Stimulated activated naive CD8-positive, alpha-beta T cell treated with anti-CD3 and anti-CD28 coated beads, Interleukin-15, Interleukin-2, amounts not matched to agents 100 ng/mL and 50 ng/mL, for 24 hours (primary cell): ENCODE data around the gene HAAO.
A peak's percentile ranks its signal among the peaks of the same experiment; 100 is the strongest.

Source experiments
- H3K27ac Mint-ChIP-seq: one replicate; pipeline ENCODE4 v1.8.0; 2021; ENCODE audit warnings: mild to moderate bottlenecking, mixed read lengths
- H3K27me3 Mint-ChIP-seq: one replicate; pipeline ENCODE4 v1.8.0; 2021; ENCODE audit warnings: mixed read lengths
- H3K36me3 Mint-ChIP-seq: one replicate; pipeline ENCODE4 v1.8.0; 2021; ENCODE audit warnings: low read depth, mixed read lengths
- H3K4me1 Mint-ChIP-seq: one replicate; pipeline ENCODE4 v1.8.0; 2021; ENCODE audit warnings: low read depth, mixed read lengths
- H3K4me3 Mint-ChIP-seq: one replicate; pipeline ENCODE4 v1.8.0; 2021; ENCODE audit warnings: mild to moderate bottlenecking, mixed read lengths
- H3K9me3 Mint-ChIP-seq: one replicate; pipeline ENCODE4 v1.8.0; 2021; ENCODE audit warnings: mixed read lengths

The HAAO gene

GRCh38 chr2:42756966-42757513 lies 35.3 kb downstream of the HAAO start:
- no peak overlapping the region for H3K27ac Mint-ChIP-seq
- H3K9me3 Mint-ChIP-seq = no peaks in the 10 kb centered on the region
- no peaks in the 10 kb centered on the region for H3K36me3 Mint-ChIP-seq
- peaks cover 34% of the 10 kb centered on the region for H3K4me1 Mint-ChIP-seq
- H3K4me3 Mint-ChIP-seq = no peak overlapping the region
- H3K27me3 Mint-ChIP-seq = no peaks in the 10 kb centered on the region

GRCh38 chr2:42756150-42756775 lies 36.1 kb downstream of the HAAO start:
- Mint-ChIP-seq H3K36me3 (no peaks in the 10 kb centered on the region), H3K4me1 (peaks cover 35% of the 10 kb centered on the region), H3K9me3 (no peaks in the 10 kb centered on the region), H3K27ac (no peak overlapping the region), H3K27me3 (no peaks in the 10 kb centered on the region), H3K4me3 (no peak overlapping the region)

GRCh38 chr2:42755191-42755880 lies 37.0 kb downstream of the HAAO start:
- H3K27me3 Mint-ChIP-seq = no peaks in the 10 kb centered on the region
- H3K27ac Mint-ChIP-seq = peak overlapping the region; percentile 6
- no peaks in the 10 kb centered on the region for H3K9me3 Mint-ChIP-seq
- H3K4me3 Mint-ChIP-seq = no peak overlapping the region
- no peaks in the 10 kb centered on the region for H3K36me3 Mint-ChIP-seq
- peaks cover 35% of the 10 kb centered on the region for H3K4me1 Mint-ChIP-seq

GRCh38 chr2:42754776-42755140 lies 37.6 kb downstream of the HAAO start:
- peak overlapping the region; percentile 6 for H3K27ac Mint-ChIP-seq
- no peaks in the 10 kb centered on the region for H3K27me3 Mint-ChIP-seq
- H3K4me1 Mint-ChIP-seq = peaks cover 35% of the 10 kb centered on the region
- no peaks in the 10 kb centered on the region for H3K9me3 Mint-ChIP-seq
- H3K4me3 Mint-ChIP-seq = no peak overlapping the region
- H3K36me3 Mint-ChIP-seq = no peaks in the 10 kb centered on the region

DNA sequence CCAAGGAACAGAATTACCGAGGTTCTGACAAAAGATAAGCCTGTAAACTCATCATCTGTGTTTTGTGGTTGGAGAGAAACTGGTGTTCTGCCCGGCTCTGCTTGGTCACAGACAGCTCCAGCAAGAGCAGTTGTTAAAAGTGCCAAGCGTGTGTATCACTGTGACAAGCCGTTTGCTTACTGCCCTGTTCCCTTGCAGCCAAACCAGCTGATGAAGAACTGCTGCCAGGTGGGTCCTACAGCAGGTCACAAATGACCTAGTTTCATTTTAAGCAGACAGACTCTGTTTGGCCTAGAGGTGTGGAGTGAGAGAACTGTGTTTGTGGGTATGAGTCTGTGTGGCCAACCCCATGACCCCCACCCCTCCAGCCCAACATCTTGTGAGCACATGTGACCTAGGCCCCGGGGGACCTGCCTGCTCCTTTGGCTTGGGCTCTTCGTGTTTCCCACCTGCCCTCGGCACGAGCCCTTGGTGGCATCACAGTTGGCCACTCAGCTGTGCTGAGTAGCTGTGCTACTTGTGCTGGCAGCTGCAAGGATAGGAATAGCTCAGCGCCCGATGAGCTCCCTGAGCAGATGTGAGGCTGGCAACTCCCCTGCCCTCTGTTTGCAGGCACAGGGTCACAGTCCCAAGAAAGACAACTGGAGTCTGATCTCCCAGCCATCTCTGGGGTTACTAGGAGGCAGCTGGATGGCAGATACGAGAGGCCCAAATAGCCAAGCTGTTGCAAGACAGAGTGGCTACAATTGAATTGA lies 38.2 kb downstream of the HAAO start:
- Mint-ChIP-seq H3K9me3 (no peaks in the 10 kb centered on the region), H3K27me3 (no peaks in the 10 kb centered on the region), H3K27ac (no peak overlapping the region), H3K4me1 (peaks cover 35% of the 10 kb centered on the region), H3K36me3 (no peaks in the 10 kb centered on the region), H3K4me3 (no peak overlapping the region)

DNA sequence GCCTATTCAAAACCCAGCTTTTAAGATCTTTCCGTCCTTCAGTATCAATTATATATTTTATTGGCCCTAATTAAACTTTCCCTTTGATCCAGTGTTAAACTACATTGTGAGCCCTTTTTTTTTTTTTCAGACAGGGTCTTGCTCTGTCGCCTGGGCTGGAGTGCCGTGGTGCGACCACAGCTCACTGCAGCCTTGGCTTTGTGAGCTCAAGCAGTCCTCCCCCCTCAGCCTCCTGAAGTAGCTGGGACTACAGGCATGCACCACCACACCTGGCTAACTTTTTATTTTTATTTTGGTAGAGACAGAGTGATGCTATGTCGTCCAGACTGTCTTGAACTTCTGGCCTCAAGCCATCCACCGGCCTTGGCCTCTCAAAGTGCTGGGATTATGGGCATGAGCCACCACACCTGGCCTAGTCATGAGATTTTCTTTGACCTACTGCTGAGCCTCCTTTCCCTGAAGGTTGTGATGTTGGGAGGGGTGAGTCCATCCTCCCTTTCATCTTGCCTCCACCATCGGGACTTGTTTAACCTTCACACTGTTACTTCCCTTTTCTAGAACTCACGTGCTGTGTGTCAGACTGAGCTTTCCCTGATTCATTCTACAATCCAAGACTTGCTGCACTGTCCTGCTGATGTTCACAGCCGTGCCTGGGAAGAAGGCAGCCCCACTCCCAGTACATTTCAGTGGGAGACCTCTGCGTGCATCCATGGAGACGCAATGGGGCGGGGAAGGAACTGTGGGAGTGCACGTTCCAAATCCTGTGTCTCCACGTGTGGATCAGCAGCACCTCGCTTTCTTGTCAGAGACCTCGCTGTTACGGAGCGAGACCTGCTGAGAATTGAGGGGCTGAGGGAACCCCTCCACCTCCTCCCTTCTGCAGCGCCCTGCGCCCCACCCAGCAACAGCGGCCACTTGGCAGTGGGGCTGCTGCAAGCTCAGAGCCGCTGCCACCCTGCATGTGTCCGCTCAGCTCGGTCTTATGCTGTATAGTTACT lies 39.3 kb downstream of the HAAO start:
- H3K9me3 Mint-ChIP-seq = no peaks in the 10 kb centered on the region
- peaks cover 35% of the 10 kb centered on the region for H3K4me1 Mint-ChIP-seq
- no peak overlapping the region for H3K4me3 Mint-ChIP-seq
- no peak overlapping the region for H3K27ac Mint-ChIP-seq
- no peaks in the 10 kb centered on the region for H3K27me3 Mint-ChIP-seq
- no peaks in the 10 kb centered on the region for H3K36me3 Mint-ChIP-seq

DNA sequence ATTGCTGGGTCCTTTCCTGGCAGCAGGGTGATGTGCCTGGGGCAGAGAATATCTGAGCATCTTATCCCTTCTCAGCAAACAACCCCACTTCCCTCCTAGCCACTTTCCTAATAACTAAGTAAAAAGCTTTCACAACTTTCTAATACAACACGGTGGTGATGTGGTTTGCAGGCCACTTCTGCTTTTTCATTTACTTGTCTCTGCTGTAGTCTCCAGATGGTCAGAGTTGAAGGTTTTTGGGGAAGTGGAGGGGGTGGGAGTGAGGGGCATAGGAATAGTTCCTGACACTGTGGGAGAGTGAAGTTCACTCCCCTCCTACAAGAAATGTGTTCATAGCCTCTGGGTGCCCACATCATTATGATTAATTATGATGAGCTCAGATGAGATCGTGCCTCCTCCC lies 40.1 kb downstream of the HAAO start:
- no peaks in the 10 kb centered on the region for H3K9me3 Mint-ChIP-seq
- no peaks in the 10 kb centered on the region for H3K27me3 Mint-ChIP-seq
- H3K4me3 Mint-ChIP-seq = no peak overlapping the region
- no peak overlapping the region for H3K27ac Mint-ChIP-seq
- H3K36me3 Mint-ChIP-seq = no peaks in the 10 kb centered on the region
- H3K4me1 Mint-ChIP-seq = peaks cover 35% of the 10 kb centered on the region

GRCh38 chr2:42748840-42749239 lies 43.5 kb downstream of the HAAO start:
- Mint-ChIP-seq H3K36me3 (no peaks in the 10 kb centered on the region), H3K27me3 (no peaks in the 10 kb centered on the region), H3K27ac (no peak overlapping the region), H3K4me3 (no peak overlapping the region), H3K4me1 (peaks cover 19% of the 10 kb centered on the region), H3K9me3 (no peaks in the 10 kb centered on the region)

DNA sequence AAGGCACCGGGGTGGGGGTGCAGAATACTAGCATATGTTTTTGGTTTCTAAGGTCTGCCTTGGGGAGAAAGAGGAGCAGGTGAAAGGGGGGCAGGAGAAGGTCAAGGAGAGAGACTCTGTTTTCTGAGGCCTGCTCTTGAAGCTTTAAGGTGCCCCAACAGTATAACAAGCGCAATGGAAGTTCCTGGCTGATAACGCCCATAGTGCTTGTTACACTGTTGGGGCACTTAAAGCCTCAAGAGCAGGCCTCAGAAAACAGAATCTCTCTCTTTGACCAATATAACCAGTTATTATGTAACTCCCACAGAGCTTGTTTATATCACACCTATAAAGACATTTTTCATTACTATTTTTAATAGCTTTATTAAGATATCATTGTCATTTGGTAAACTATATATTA lies 45.0 kb downstream of the HAAO start:
- Mint-ChIP-seq H3K4me1 (peaks cover 5% of the 10 kb centered on the region), H3K4me3 (no peak overlapping the region), H3K27me3 (no peaks in the 10 kb centered on the region), H3K36me3 (no peaks in the 10 kb centered on the region), H3K9me3 (no peaks in the 10 kb centered on the region), H3K27ac (no peak overlapping the region)

GRCh38 chr2:42744545-42745082 lies 47.8 kb downstream of the HAAO start:
- Mint-ChIP-seq H3K9me3 (no peaks in the 10 kb centered on the region), H3K27ac (no peak overlapping the region), H3K4me1 (no peaks in the 10 kb centered on the region), H3K4me3 (no peak overlapping the region), H3K36me3 (peaks cover 4% of the 10 kb centered on the region), H3K27me3 (no peaks in the 10 kb centered on the region)

GRCh38 chr2:42743659-42743990 lies 48.8 kb downstream of the HAAO start:
- Mint-ChIP-seq H3K4me3 (no peak overlapping the region), H3K9me3 (no peaks in the 10 kb centered on the region), H3K27ac (no peak overlapping the region)

DNA sequence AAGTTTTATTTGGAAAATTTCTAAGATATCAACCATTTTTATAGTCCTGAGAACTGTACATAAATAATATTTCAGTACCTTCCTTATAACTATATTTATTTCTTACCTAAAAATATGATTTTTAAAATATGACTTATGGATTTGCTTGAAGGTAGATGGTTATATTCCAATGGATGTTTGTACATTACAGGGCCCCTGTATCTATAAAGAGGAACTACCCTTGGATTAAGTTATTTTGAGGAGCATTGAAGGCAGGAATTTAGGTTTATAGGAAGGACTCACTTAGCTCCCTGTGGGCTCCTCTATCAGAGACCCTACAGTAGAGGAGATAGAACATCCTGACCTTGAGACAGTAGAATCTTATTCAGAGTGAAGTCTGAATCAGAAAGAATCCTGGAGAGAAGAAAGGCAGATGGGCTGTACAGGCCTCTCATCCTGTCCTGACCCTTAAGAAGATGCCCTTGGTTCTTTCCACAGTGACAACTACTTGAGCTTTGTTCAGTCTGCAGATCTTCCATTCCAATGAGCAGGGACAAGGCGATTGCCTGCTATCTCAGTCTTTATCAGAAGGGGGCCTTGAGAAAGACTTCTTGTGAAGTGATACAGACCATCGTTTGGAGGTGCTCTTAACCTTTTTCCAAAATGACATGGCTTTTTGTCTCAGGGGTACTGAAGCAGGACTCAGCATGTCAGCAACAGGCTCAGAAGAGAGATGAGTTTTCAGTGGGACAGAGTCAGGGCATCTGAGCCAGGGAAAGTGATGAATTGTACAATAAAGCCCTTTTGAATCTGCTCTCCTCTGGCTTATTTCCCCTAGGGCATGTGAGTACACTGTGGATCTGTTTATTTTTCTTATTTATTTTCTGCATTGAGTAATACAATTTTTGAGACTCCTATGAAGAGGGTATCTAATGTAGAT lies 49.4 kb downstream of the HAAO start:
- Mint-ChIP-seq H3K27ac (no peak overlapping the region), H3K27me3 (no peaks in the 10 kb centered on the region), H3K36me3 (peaks cover 12% of the 10 kb centered on the region), H3K4me1 (no peaks in the 10 kb centered on the region), H3K9me3 (no peaks in the 10 kb centered on the region), H3K4me3 (no peak overlapping the region)

More at GRCh38 chr2:42743659-42743990, 48.8 kb downstream of the HAAO start:
- H3K36me3 Mint-ChIP-seq = peaks cover 6% of the 10 kb centered on the region
- no peaks in the 10 kb centered on the region for H3K27me3 Mint-ChIP-seq
- H3K4me1 Mint-ChIP-seq = no peaks in the 10 kb centered on the region

DNA sequence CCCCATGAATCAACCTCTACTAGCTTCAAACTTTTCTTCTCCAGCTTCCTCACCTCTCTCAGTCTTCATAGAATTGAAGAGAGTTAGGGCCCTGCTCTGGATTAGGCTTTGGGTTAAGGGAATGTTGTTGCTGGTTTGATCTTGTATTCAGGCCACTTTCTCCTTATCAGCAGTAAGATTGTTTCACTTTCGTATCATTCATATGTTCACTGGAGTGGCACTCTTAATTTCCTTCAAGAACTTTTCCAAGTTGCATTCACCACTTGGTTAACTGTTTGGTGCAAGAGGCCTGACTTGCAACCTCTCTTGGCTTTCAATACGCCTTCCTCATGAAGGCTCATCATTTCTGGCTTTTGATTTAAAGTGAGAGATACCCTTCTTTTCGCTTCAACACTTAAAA lies 51.2 kb downstream of the HAAO start:
- Mint-ChIP-seq H3K4me1 (no peaks in the 10 kb centered on the region), H3K4me3 (no peak overlapping the region), H3K36me3 (peaks cover 22% of the 10 kb centered on the region), H3K27me3 (no peaks in the 10 kb centered on the region), H3K9me3 (peaks cover under 1% of the 10 kb centered on the region), H3K27ac (no peak overlapping the region)
